Measurements from ENCODE around the gene DPP10. TPM values are rescaled to one million over a fixed set of nuclear protein-coding genes. Genes with fewer than 3 reads are reported as not detected.

DPP10 gene
- total and polyA plus RNA-seq, 10 donors, result 0.02 TPM; not detected in 9

GRCh38 chr2:115694651-115695050 lies 1252.2 kb downstream of the DPP10 start:
- Histone ChIP-seq H3K4me1 (no peaks in the 10 kb centered on the region), H3K27me3 (replicated peaks in 1 of 7) (no peaks in the 10 kb centered on the region), H3K36me3 (no peaks in the 10 kb centered on the region), H3K27ac (no peak overlapping the region), H3K9me3 (peaks cover 0 to 38% (median 5%) of the 10 kb centered on the region in 8 donors), H3K4me3 (no peak overlapping the region)
- no peak for DNase-seq
- 40 to 73% (median 56%) methylated on average over 1 of the region's 1 CpG for WGBS, 5 donors
- intact Hi-C loops (cut with DNase I; ENCODE audit: low total_unique reads), result no loop called here
- TF ChIP-seq POLR2A (IDR thresholded peaks at IDR 0.05) (no peak), POLR2AphosphoS5 (IDR thresholded peaks at IDR 0.05) (no peak)
- TF ChIP-seq, protein P1, sequence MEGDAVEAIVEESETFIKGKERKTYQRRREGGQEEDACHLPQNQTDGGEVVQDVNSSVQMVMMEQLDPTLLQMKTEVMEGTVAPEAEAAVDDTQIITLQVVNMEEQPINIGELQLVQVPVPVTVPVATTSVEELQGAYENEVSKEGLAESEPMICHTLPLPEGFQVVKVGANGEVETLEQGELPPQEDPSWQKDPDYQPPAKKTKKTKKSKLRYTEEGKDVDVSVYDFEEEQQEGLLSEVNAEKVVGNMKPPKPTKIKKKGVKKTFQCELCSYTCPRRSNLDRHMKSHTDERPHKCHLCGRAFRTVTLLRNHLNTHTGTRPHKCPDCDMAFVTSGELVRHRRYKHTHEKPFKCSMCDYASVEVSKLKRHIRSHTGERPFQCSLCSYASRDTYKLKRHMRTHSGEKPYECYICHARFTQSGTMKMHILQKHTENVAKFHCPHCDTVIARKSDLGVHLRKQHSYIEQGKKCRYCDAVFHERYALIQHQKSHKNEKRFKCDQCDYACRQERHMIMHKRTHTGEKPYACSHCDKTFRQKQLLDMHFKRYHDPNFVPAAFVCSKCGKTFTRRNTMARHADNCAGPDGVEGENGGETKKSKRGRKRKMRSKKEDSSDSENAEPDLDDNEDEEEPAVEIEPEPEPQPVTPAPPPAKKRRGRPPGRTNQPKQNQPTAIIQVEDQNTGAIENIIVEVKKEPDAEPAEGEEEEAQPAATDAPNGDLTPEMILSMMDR (IDR thresholded peaks at IDR 0.05 in 8 of 11, conservative IDR thresholded peaks at IDR 0.05 in 3 of 11), result no peak

DNA sequence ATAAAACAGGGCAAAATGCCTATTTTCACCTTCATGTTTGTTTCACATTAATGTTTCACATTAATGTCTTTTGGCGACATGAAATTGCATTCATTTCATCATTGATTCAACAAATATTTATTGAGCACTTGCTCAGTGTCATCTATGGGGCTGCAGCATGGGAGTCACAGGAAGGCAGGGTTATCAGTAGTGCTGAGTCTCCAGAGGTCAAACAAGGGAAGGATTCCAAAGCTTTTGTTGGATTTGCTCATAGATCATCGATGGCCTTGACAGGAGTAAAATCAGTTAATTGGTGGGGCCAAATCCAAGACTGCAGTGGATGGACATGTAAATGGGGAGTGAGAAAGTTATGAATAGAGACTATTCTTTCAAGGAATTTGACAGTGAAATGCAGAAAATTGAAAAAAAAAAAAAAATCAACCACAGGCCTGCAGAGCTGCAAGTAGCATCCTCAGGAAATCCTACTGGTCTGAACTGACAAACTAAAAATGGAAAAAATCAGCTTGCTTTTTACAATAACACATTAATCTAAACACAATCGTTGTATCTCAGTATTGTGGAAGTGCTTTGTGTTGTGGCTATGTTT lies 1290.8 kb downstream of the DPP10 start:
- Histone ChIP-seq H3K36me3 (no peaks in the 10 kb centered on the region), H3K4me1 (no peaks in the 10 kb centered on the region), H3K27ac (no peak overlapping the region), H3K9me3 (peaks cover 0 to 19% (median under 1%) of the 10 kb centered on the region in 8 donors), H3K4me3 (no peak overlapping the region), H3K27me3 (replicated peaks in 1 of 7) (no peaks in the 10 kb centered on the region)
- TF ChIP-seq, protein P1 (IDR thresholded peaks at IDR 0.05 in 8 of 11, conservative IDR thresholded peaks at IDR 0.05 in 3 of 11), result no peak
- TF ChIP-seq POLR2AphosphoS5 (IDR thresholded peaks at IDR 0.05) (no peak), POLR2A (IDR thresholded peaks at IDR 0.05) (no peak)
- DNase-seq, result no peak
- WGBS, 5 donors, result 49 to 57% (median 50%) methylated on average over 3 of the region's 3 CpGs
- intact Hi-C loops (cut with DNase I; ENCODE audit: low total_unique reads), result no loop called here

- 77 to 92% (median 85%) methylated on average over 5 of the region's 5 CpGs for WGBS, 5 donors
- intact Hi-C loops (cut with DNase I; ENCODE audit: low total_unique reads), result no loop called here
- Histone ChIP-seq H3K27ac (no peak overlapping the region), H3K4me1 (no peaks in the 10 kb centered on the region), H3K4me3 (no peak overlapping the region), H3K36me3 (no peaks in the 10 kb centered on the region), H3K9me3 (peaks cover 0 to 14% (median 3%) of the 10 kb centered on the region in 8 donors), H3K27me3 (replicated peaks in 1 of 7) (no peaks in the 10 kb centered on the region)
- TF ChIP-seq POLR2A (IDR thresholded peaks at IDR 0.05), result no peak
- no peak for DNase-seq
Measured at GRCh38 chr2:115738111-115738510, 1295.7 kb downstream of the DPP10 start.

DNA sequence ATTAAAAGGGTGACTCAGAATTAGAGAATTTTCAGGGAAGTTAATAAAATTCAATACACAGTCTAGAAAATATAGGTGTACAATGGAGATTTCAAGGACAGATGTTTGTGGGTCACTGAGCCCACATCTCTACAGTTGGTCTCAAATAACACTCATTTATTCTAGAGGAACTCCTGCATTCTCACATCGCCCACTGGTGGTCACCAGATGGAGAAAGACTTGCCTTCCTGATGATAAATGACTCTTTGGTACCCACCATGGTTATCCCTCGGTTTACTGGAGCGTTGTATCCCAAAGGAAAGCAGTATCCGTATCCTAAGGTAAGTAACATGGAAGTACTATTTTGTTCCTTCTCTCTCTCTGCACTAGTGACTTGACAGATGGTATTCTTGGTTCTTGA lies 1297.1 kb downstream of the DPP10 start:
- Histone ChIP-seq H3K27ac (no peak overlapping the region), H3K4me3 (no peak overlapping the region), H3K9me3 (peaks cover 0 to 16% (median 3%) of the 10 kb centered on the region in 8 donors), H3K36me3 (no peaks in the 10 kb centered on the region), H3K4me1 (no peaks in the 10 kb centered on the region), H3K27me3 (replicated peaks in 1 of 7) (no peaks in the 10 kb centered on the region)
- DNase-seq, result no peak
- TF ChIP-seq POLR2AphosphoS5 (IDR thresholded peaks at IDR 0.05) (no peak), POLR2A (IDR thresholded peaks at IDR 0.05) (no peak)
- TF ChIP-seq, protein P1 (IDR thresholded peaks at IDR 0.05 in 8 of 11, conservative IDR thresholded peaks at IDR 0.05 in 3 of 11), result no peak
- intact Hi-C loops (cut with DNase I; ENCODE audit: low total_unique reads), result no loop called here
- 76 to 87% (median 81%) methylated on average over 4 of the region's 4 CpGs for WGBS, 5 donors
